K562 (cell line): ENCODE measurements around the gene RNF223. TPM values are rescaled to one million over a fixed set of nuclear protein-coding genes. Genes with fewer than 3 reads are reported as not detected.

Experiments used
- ATAC-seq: fragments of 200-7000 bp; cut with Tn5 transposase; 3 replicates; pipeline ENCODE4 v1.9.1; 2020; ENCODE audit warnings: moderate library complexity
- BruUV-seq: library from RNA; stranded (reverse); fragments of 400-500 nt; replicated peaks from 2 replicates; lab custom pipeline; 2021; lab: Mats Ljungman, UMichigan
- CTCF ChIA-PET: fragments of 300-600 bp; formaldehyde crosslinking; extraction: SDS; loops from one replicate; lab custom pipeline; 2021; ENCODE audit warnings: low intra/inter-chr PET ratio; lab: Yijun Ruan, JAX
- POLR2A ChIA-PET: fragments of 300-600, 350-650 bp; sonication (Branson Sonifier 250); formaldehyde crosslinking; extraction: SDS; loops from one replicate; lab custom pipeline; 2021; ENCODE audit warnings: antibody characterized with exemption, inconsistent platforms; lab: Yijun Ruan, JAX
- DNase-seq, 4 experiments: peaks; one replicate each; pipeline versions ENCODE4 v3.0.0 to v3.0.0-alpha.2; 2011 to 2018; ENCODE audit warnings: low spot score in 3 of 4, mixed read lengths in 3 of 4; ENCODE audit errors: extremely low read depth in 1 of 4
- FAIRE-seq: peaks from 2 replicates; lab custom pipeline; 2011; peaks lifted over from hg19 to GRCh38; lab: Jason Lieb, UNC
- H2AFZ ChIP-seq: 2 replicates; pipeline ENCODE4 v1.6.0; 2011; ENCODE audit warnings: low read depth, low read length, control low read depth, inconsistent platforms
- H3K27ac ChIP-seq: fragments of 200-600 bp; 3 replicates; pipeline ENCODE4 v1.8.0; 2011; ENCODE audit warnings: low read depth, mild to moderate bottlenecking, control low read depth, inconsistent platforms, low read length, moderate library complexity, mixed read lengths; ENCODE audit errors: extremely low read depth
- H3K27me3 ChIP-seq, 2 experiments: fragments of 300-600 bp in 1 of 2; 2 replicates in 1 of 2; 3 replicates in 1 of 2; pipeline versions ENCODE4 v1.6.0 to v1.8.0; 2011; ENCODE audit warnings: inconsistent platforms in 2 of 2, low read length in 2 of 2, mild to moderate bottlenecking in 1 of 2, mixed read lengths in 1 of 2, moderate library complexity in 1 of 2; ENCODE audit not compliant: control insufficient read depth in 2 of 2, insufficient read depth in 2 of 2
- H3K36me3 ChIP-seq: fragments of 300-600 bp; 3 replicates; pipeline ENCODE4 v1.8.0; 2011; ENCODE audit warnings: mild to moderate bottlenecking, low read length, inconsistent platforms; ENCODE audit not compliant: control insufficient read depth, insufficient read depth
- H3K4me1 ChIP-seq, 2 experiments: fragments of 200-600 bp in 1 of 2; replicated peaks in 1 of 2; 2 replicates in 1 of 2; 3 replicates in 1 of 2; pipeline versions ENCODE4 v1.5.1 to v1.8.0; 2011; ENCODE audit warnings: inconsistent platforms in 2 of 2, low read length in 2 of 2, mild to moderate bottlenecking in 1 of 2, mixed read lengths in 1 of 2, moderate library complexity in 1 of 2; ENCODE audit not compliant: control insufficient read depth in 2 of 2, insufficient read depth in 2 of 2
- H3K4me2 ChIP-seq: 2 replicates; pipeline ENCODE4 v1.6.1; 2011; ENCODE audit warnings: low read length, control low read depth, inconsistent platforms, mixed read lengths; ENCODE audit not compliant: insufficient read depth
- H3K4me3 ChIP-seq: fragments of 200-600 bp; sonication (generic), shearing (Covaris generic); 2 replicates; pipeline ENCODE4 v1.5.1; 2016; ENCODE audit warnings: control low read depth, inconsistent platforms
- H3K79me2 ChIP-seq: fragments of 200-600 bp; 3 replicates; pipeline ENCODE4 v1.8.0; 2011; ENCODE audit warnings: low read length, inconsistent platforms; ENCODE audit not compliant: control insufficient read depth, insufficient read depth
- H3K9ac ChIP-seq, 2 experiments: 2 replicates each; pipeline versions ENCODE4 v1.6.0 to v1.6.1; 2011; ENCODE audit warnings: low read depth in 2 of 2, low read length in 2 of 2, control low read depth in 1 of 2, inconsistent platforms in 1 of 2, mild to moderate bottlenecking in 1 of 2, mixed read lengths in 1 of 2; ENCODE audit not compliant: insufficient read depth in 1 of 2
- H3K9me1 ChIP-seq: one replicate; pipeline ENCODE4 v1.6.0; 2011; ENCODE audit warnings: inconsistent platforms, mild to moderate bottlenecking, low read length, moderate library complexity; ENCODE audit not compliant: control insufficient read depth, insufficient read depth
- H3K9me3 ChIP-seq: replicated peaks from 2 replicates; pipeline ENCODE4 v1.5.1; 2011; ENCODE audit warnings: low read depth, low read length, inconsistent platforms; ENCODE audit not compliant: control insufficient read depth, insufficient read depth
- H4K20me1 ChIP-seq: replicated peaks from 2 replicates; pipeline ENCODE4 v1.6.1; 2011; ENCODE audit warnings: low read length, inconsistent platforms, mixed read lengths; ENCODE audit not compliant: control insufficient read depth, insufficient read depth
- RBM25 ChIP-seq: fragments of 200-400 bp; formaldehyde crosslinking; IDR thresholded peaks from 2 replicates; pipeline ENCODE4 v1.6.1; 2018; ENCODE audit warnings: low read length, low read depth, moderate library complexity; ENCODE audit not compliant: severe bottlenecking
- SMC3 ChIP-seq: conservative IDR thresholded peaks from 2 replicates; pipeline ENCODE4 v1.6.1; 2011; ENCODE audit warnings: low read depth, low read length, improper control_type of control experiment; ENCODE audit not compliant: insufficient read depth
- ZFX ChIP-seq: sonication (generic); formaldehyde crosslinking; IDR thresholded peaks from 2 replicates; pipeline ENCODE4 v1.8.0; 2022; ENCODE audit warnings: mild to moderate bottlenecking, missing genetic modification reagents, moderate library complexity
- ZNF695 ChIP-seq: fragments of 450-650 bp; formaldehyde crosslinking; IDR thresholded peaks from 2 replicates; pipeline ENCODE4 v1.4.0; 2020; ENCODE audit warnings: mild to moderate bottlenecking, moderate library complexity
- ZNF75A ChIP-seq: fragments of 450-650 bp; formaldehyde crosslinking; IDR thresholded peaks from 2 replicates; pipeline ENCODE4 v1.4.0; 2020; ENCODE audit warnings: mild to moderate bottlenecking
- WGBS: fragments of 100-300 bp; shearing (Covaris generic); methylation state at CpG from one replicate; pipeline ENCODE4 v1.1.6; 2016; ENCODE audit warnings: low coverage, mixed read lengths; ENCODE audit not compliant: insufficient coverage; ENCODE audit errors: missing lambda C conversion rate; 5-methylcytosine and 5-hydroxymethylcytosine counted together
- in situ Hi-C: fragments of 300-500 bp; cut with MboI; formaldehyde crosslinking; loops from 4 replicates; pipeline ENCODE4 v1.15.0; 2018; ENCODE audit warnings: inconsistent platforms, mixed read lengths
- intact Hi-C: fragments of 100-400 bp; cut with micrococcal nuclease; formaldehyde crosslinking; loops from 2 replicates; pipeline ENCODE4 v1.14.2; 2022
- polyA plus RNA-seq, 8 experiments: library from polyadenylated mRNA; depleted of rRNA in 4 of 8; stranded (reverse) in 5 of 8; unstranded in 3 of 8; fragments of >200 nt; fragmentation: Nextera tagmentation in 2 of 8; fragmentation: Illumina TruSeq in 1 of 8; extraction: Ambion mirVana in 2 of 8; extraction: Trizol in 1 of 8; gene quantifications; 2 replicates each; pipeline versions ENCODE4 v1.2.1 to v1.2.3, GENCODE V29; 2011 to 2014; ENCODE audit warnings: inconsistent platforms in 1 of 8, missing spikeins in 1 of 8
- total RNA-seq, 7 experiments: library from RNA; depleted of rRNA in 6 of 7; stranded (reverse); fragments of >200 nt in 6 of 7; fragmentation: Illumina TruSeq in 2 of 7; extraction: Trizol in 2 of 7; gene quantifications; 2 replicates each; pipeline versions ENCODE4 v1.2.1 to v1.2.3, GENCODE V29; 2011 to 2021; ENCODE audit warnings: low replicate concordance in 1 of 7
- TF ChIP-seq, protein P1 (sequence below), 3 experiments: IDR thresholded peaks in 2 of 3; conservative IDR thresholded peaks in 1 of 3; 2 replicates each; pipeline ENCODE4 v1.5.1; 2011 to 2012; ENCODE audit warnings: low read length in 3 of 3, mild to moderate bottlenecking in 3 of 3, control low read depth in 2 of 3, improper control_type of control experiment in 1 of 3, inconsistent platforms in 1 of 3, low read depth in 1 of 3, mixed read lengths in 1 of 3, moderate library complexity in 1 of 3; ENCODE audit not compliant: insufficient read depth in 2 of 3
- TF ChIP-seq, protein P2 (sequence below): fragments of 200-800 bp; sonication (Bioruptor generic); IDR thresholded peaks from 2 replicates; pipeline ENCODE4 v1.6.1; 2017; ENCODE audit warnings: missing genetic modification characterization, missing compliant biosample characterization

Gene RNF223
- total and polyA plus RNA-seq, 9 of the 15 experiments (the other 6 are each of a cell fraction or from before 2014, with no cell fraction given) = 0.04 to 0.32 TPM; not detected in 7

DNA sequence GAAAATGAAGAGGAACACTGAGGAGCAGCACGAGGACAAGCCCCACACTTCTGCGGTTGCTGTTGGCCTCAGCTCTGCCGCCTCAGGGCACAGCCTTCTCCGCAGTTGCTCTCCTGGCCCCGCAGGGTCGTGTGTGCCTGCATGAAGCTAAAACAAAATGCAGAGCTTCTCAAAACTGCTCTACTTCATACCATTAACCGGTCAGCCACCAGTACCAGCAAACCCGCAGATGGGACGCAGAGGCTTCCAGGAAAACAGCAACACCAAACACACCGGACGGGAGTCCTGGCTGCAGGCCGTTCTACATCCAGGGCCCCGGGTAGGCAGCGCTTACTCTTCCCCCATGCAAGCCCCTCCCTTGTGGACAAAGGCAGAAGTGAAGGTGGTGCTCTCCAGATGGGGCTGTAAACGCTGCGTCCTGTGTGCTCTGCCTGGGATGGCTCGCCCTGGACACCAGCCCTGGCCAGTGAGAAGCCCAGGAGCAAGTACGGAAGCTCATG lies 48.9 kb upstream of the RNF223 start:
- no peak overlapping the region for H3K27ac ChIP-seq

More for the DNA sequence above, 48.9 kb upstream of the RNF223 start:
- H3K9me1 ChIP-seq = no peaks in the 10 kb centered on the region
- CTCF ChIA-PET = interaction anchor here (0.7 to 1.7 kb wide), 2 partner anchors 169 to 226 kb away, joined by 3 to 6 read pairs; partner anchors contain the start of gene DVL1
- H3K36me3 ChIP-seq = no peaks in the 10 kb centered on the region
- FAIRE-seq (peak; percentile 37), ATAC-seq (peak; percentile 28), DNase-seq (no peak)
- H3K79me2 ChIP-seq = no peaks in the 10 kb centered on the region
- intact Hi-C loops = loop anchor here (2.0 to 5.0 kb wide), 4 partner anchors 84 to 168 kb away; partner anchors contain the start of genes B3GALT6, SDF4 and TNFRSF18
- TF ChIP-seq, protein P1, sequence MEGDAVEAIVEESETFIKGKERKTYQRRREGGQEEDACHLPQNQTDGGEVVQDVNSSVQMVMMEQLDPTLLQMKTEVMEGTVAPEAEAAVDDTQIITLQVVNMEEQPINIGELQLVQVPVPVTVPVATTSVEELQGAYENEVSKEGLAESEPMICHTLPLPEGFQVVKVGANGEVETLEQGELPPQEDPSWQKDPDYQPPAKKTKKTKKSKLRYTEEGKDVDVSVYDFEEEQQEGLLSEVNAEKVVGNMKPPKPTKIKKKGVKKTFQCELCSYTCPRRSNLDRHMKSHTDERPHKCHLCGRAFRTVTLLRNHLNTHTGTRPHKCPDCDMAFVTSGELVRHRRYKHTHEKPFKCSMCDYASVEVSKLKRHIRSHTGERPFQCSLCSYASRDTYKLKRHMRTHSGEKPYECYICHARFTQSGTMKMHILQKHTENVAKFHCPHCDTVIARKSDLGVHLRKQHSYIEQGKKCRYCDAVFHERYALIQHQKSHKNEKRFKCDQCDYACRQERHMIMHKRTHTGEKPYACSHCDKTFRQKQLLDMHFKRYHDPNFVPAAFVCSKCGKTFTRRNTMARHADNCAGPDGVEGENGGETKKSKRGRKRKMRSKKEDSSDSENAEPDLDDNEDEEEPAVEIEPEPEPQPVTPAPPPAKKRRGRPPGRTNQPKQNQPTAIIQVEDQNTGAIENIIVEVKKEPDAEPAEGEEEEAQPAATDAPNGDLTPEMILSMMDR (IDR thresholded peaks at IDR 0.05 in 2 of 3, conservative IDR thresholded peaks at IDR 0.05 in 1 of 3; ENCODE audit: insufficient read depth in 2 of 3, low read depth in 1 of 3, low read length in 3 of 3) = peak in 1 of 3 experiments; percentile 15; a peak in 1 of 6 replicates
- TF ChIP-seq RBM25 (no peak), SMC3 (0 out of 2 replicates have a peak, but pooled peaks have one; percentile 3), ZFX (CRISPR knock-in tag) (no peak), ZNF75A (CRISPR knock-in tag) (no peak), ZNF695 (no peak)
- TF ChIP-seq, protein P2, sequence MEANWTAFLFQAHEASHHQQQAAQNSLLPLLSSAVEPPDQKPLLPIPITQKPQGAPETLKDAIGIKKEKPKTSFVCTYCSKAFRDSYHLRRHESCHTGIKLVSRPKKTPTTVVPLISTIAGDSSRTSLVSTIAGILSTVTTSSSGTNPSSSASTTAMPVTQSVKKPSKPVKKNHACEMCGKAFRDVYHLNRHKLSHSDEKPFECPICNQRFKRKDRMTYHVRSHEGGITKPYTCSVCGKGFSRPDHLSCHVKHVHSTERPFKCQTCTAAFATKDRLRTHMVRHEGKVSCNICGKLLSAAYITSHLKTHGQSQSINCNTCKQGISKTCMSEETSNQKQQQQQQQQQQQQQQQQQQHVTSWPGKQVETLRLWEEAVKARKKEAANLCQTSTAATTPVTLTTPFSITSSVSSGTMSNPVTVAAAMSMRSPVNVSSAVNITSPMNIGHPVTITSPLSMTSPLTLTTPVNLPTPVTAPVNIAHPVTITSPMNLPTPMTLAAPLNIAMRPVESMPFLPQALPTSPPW = no peak
- no peak overlapping the region for H2AFZ ChIP-seq
- H4K20me1 ChIP-seq = peaks cover 4% of the 10 kb centered on the region; the same call in 1 of the 2 replicates
- WGBS = 45% methylated on average over 18 of the region's 18 CpGs
- no peak overlapping the region for H3K4me2 ChIP-seq
- in situ Hi-C loops = no loop called here
- H3K9ac ChIP-seq = peak overlapping the region in 1 of 2 experiments; percentile 37; a peak in 1 of 4 replicates
- peaks cover 0 to 54% of the 10 kb centered on the region in 2 experiments; a peak in 3 of 5 replicates for H3K4me1 ChIP-seq
- no peak overlapping the region for H3K4me3 ChIP-seq
- peaks cover 25 to 70% of the 10 kb centered on the region in 2 experiments; a peak in 4 of 5 replicates for H3K27me3 ChIP-seq
- no TSS peak for BruUV-seq
- POLR2A ChIA-PET = interaction anchor here (1.1 to 1.2 kb wide), 2 partner anchors 108 to 167 kb away, joined by 3 to 5 read pairs; no protein-coding TSS in a partner anchor
- peaks cover 9% of the 10 kb centered on the region for H3K9me3 ChIP-seq
